ENCODE data around the gene DDX19B.
A peak's percentile ranks its signal among the peaks of the same experiment; 100 is the strongest.
"Not testable (repeated sequence)": the region's sequence is repeated elsewhere in the genome, so short reads cannot be mapped to it uniquely, and the experiment has no call there.

The DDX19B gene
- 17.6 to 20.5 reads per million in 2 donors for total RNA-seq

DNA sequence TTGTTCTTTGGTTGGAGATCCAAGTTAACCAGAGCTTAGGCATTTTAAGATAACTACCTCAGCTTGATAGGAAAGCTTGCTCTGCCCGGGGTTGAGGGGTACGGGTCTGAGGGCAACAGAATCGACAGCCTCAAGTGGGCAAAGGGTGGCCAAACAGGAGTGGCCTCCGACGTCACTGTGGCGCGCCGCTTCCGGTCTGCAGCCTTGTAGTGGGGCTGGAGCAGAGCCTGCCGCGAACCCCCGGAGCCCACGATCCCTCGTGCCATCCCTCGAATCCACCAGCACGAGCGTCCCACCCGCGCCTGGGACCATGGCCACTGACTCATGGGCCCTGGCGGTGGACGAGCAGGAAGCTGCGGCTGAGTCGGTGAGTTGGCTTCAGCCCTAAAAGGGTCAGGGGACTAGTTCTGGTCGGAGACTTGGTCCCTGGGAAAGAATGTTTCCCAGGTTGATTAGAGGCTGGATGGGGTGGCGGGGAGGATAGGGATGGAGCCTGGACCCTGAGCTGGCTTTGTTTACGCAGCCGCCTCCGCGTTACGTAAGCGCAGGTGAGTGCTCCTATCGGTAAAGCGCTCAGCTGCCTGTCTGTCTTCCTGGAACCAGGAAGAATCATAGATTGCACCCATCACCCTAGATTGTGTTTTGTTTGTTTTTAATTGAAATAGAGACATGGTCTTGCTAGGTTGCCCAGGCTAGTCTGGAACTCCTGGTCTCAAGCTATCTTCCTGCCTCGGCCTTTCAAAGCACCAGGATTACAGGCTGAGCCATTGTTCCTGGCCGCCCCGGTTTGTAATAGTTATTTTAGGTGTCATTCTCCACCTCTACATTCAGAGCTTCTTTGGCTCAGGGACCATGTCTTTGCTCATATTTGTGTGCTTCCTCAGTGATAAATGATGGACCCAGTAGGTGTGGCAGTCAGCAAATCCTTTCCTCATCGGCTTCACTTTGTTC lies at the start of gene DDX19B:
Gene DDX19B (plus strand): TSS at position 199 of the 951 bp plus-strand sequence. CDS start 112 bp downstream, at position 311.
- DNase-seq, result peak; percentile 52

DNA sequence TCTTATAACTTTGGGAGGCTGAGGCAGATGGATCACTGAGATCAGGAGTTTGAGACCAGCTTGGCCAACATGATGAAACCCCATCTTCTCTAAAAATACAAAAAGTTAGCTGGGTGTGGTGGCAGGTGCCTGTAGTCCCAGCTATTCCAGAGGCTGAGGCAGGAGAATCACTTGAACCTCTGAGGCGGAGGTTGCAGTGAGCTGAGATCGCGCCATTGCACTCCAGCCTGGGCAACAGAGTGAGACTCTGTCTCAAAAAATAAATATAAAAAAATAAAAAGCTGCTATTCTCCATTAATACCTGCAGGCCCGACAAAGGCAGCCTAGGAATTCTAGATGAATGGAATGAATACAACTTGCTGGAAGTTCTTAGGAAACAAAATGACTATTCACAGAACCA lies 49.3 kb upstream of the DDX19B start:
- DNase-seq, result not testable (repeated sequence)

DNA sequence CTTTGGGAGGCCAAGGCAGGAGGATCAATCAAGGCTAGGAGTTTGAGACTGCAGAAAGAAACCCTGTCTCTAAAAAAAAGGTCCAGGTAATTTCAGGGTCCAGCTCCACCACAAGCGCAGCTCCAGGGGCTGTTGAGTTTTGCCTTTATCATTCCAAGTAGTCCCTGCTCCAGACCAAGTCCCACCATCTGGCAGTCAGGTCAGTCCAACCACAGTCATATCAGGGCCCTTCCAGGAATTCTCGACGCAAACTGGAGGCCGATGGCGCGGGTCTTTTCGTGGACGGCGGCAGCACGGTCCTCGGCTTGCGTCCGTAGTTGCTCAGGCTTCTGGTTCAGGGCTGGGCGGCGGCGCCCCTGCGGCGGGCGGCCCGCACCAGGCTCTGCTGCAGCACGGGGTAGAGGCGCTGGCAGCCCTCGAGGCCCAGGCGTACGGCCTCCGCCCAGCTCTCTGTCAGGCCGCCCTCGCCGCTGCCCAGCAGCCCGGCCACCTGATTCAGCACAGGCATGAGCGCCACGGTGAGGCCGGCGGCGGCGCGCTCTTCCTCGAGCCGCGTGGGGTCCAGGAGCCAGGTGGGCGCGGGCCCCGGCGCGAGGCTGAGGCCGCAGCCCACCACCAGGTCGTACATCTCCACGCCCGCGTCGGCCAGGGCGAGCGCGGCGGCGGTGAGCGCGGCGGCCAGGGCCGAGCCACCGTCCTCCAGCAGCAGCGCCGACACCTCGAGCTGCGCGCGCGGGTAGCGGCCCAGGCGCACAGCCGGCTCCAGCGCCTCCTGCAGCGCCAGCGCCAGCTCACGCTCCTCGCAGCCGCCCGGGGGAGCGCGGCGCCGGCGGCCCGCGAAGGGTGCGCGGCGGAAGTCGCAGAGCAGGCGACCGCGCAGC lies 48.0 kb upstream of the DDX19B start:
- peak; percentile 53 for DNase-seq

DNA sequence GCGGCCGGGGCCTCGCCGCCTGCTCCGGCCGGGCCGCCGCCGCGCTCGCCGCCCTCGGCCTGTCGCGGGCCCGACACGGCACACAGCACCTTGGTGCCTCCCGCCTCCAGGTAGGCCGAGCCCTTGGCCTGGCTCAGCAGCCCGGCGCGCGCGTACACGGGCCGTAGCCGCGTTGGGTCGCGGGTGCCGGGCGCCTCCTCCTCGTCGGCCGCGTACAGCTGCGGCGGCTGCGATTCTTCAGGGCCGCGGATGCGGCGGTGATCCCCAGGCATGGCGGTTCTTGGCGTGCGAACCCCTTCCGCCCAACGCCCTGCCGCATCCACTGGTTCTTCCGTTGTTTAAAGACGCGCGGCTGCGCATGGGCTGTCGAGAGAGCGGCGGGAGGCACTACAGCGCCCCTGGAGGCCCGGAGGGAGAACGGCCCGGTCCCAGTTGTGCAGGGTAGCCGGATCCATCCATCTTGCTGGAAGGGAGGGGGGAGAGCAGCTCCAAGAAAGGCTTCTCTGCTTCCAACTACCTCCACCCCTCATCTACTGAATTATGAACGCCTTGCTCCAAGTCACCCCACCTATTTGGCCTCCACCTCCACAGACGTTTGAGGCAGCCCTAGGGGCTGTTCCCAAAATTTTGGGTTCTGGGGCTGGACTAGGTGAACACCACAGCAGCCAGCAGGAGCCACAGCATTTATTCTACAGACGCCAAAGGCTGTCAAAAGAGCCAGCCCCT lies 47.2 kb upstream of the DDX19B start, which contains the start of gene EXOSC6:
Gene EXOSC6 (minus strand): TSS at position 312 of the 726 bp plus-strand sequence. CDS start 40 bp downstream, at position 272.
- peak; percentile 84 for DNase-seq

DNA sequence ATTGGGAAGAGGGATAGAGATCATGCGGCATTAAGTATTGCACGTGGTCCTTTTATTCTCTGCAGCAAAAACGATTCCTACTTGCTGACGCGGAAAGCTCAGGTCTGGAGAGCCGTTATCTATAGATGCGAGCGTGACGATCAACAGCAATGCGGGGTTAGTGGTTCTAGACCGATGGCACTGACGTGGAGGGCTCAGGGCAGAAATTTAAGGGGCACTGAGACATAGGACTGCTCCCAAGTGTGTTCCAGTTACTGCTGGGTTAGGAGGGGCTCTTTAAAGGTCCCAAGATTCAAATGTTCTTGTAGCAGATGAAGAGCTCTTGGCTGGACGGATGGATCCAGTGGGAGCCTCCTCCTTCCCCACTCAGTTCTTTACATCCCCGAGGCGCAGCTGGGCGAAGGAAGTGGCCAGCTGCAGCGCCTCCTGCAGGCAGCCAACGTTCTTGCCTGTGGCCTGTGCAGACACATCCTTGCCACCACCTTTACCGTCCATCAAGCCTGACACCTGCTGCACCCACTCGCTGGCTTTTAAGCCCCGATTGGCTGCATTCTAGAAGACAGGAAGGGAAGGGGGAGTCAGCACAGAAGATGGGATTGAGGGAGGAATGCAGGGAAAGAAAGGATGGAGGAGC lies 46.5 kb upstream of the DDX19B start:
- DNase-seq, result no peak

DNA sequence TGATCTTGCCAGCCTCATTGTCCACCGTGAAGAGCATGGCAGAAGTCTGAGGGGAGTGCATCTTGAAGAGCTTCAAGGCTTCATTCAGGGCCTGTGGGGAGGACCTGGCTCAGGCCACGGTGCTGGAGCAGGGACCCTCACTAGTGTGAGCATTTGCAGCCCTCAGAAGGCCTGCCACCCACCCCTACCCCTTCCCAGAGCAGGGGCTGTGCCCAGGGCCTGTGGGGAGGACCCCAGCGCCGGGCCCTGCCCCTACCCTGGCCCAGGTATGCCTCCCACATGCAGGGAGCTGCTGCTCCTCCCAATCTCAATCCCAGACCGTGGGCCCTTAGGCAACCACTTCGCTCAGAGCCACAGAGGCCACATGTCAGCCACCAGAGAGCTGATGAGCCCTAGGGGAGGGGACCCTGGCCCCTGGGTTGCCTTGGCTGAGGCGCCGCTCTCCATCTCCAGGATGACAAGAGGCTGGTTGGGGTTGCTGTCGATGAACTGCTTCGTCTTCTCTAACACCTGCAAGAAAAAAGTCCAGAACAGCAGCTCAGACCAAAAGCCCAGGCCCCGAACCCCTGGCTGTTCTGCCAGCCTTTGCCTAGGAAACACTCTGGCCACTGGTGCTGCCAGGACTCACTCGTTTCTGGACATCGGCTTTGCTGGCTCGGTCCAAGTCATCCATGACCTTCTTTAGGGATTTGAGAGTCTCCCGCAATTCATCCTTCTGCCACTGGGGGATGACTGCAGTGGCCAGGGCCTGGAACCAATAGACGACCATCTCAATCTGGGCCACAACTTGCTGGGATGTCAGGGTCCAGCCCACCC lies 45.5 kb upstream of the DDX19B start:
- no peak for DNase-seq

DNA sequence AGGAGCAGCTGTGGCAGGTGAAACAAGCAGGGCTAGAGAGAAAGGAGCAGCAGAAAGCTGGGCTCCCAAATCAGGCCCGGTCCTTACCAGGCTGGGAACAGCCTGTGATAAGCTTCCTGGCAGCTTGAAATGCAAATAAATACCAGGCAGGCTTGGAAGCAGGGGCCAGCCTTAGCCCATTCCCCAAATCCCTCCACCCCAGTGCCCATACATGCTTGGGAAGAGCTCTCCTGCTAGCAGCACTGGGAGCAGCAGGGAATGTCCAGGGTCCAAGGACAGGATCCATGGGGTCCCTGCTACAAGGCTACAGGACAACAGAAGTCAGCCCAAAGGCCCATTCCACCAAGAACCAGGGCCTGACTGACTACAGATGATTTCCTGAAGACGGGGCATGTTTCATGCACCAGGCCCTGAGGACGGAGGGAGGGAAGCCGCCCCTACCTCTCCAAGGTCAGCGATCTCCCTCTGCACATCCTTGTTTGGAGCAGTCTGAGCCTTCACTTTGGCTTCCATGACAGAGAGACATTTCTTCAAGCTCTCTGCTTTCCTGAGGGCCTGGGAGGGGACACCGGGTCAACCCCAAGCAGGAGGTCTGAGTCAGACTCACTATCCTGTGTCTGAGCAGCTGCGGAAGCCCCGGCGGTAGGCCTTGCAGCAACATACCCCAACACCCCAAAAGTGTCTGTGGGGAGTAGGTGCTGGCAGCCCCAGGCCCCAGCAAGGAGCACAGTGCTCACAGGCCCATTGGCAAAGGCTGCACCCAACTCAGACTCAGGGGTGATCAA lies 44.6 kb upstream of the DDX19B start:
- no peak for DNase-seq

DNA sequence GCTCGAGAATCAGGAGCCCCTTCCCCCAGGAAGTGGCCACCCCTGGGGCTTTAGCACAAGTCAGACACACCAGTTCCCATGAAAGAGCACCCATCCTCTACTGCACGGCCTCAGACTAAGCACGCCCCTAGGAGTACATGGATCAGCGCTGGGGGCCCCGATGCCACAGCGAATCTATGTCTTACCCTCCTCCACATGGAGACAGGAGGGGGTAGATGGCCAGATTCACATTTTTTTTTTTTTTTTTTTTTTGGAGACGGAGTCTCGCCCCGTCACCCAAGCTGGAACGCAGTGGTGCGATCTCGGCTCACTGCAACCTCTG lies 44.1 kb upstream of the DDX19B start:
- DNase-seq, result no peak

DNA sequence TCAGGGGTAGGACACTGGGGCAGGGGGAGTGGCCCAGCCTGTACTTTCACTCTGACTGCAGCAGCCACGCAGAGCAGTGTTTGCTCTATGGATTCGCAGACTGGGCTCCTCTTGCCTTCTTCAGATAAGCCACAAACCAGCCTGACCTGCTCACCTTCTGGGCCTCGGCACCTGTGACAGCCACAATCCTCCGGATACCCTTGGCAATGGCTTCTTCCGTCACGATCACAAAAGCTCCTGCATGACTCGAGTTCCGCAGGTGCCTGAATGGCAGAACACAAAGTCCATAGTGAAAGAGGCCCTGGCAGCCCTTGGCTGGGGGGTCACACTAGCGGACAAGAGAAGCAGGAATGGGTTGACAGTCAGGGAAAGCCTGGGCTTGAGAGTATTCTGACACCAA lies 43.4 kb upstream of the DDX19B start:
- DNase-seq, result no peak

DNA sequence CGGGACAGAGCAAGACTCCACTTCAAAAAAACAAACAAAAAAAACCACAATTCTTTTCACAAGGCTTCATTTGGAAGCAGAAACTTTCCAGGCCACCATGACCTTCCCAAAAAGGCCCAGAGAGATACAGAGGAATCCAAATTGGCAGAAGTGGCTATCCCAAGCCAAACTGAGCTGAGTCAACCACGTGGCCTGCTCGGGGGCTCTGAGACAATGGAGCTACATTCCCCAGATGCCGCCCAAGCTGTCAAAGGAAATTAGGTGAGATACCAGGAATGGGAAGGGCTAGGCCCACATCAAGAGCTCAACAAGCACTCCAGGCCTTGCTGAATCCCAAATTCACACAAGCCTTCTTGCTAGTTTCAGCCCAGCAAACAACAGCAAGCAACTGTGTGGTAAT lies 41.6 kb upstream of the DDX19B start:
- no peak for DNase-seq

DNA sequence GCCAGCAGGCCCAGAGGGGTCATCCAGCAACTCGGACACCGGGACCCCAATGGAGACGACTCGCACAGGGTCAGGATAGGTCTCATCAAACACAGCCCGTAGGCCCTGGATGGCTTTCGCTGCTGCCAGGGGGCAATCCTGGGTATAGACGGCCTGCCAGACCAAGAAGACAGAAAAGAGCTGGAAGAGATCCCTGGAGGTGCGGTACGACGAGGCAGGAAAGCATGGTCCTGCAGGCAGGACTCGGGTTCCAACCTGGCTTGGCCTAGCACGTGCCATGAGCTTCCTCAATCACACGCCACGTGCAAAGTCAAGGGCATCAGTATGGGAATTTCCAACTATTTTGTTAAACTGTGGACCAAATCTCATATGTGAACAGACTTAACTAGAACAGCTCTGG lies 40.9 kb upstream of the DDX19B start:
- no peak for DNase-seq

DNA sequence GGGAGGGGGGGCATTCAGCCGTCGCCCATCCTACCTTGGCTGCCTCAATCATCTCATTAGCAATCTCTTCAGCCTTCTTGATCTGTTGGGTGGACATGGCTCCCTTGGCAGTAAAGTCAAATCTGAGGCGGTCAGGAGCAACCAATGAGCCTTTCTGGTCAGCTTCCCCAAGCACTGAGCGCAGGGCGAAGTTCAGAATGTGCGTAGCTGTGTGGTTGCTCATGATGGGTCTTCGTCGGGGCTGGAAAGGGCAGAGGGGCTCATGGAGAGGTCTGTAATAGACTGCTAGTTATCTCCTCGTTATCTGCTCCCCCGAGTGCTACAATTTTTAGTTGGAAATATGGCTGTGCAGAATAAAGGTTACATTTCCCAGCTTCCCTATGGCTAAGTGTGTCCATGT lies 40.0 kb upstream of the DDX19B start:
- DNase-seq, result no peak

DNA sequence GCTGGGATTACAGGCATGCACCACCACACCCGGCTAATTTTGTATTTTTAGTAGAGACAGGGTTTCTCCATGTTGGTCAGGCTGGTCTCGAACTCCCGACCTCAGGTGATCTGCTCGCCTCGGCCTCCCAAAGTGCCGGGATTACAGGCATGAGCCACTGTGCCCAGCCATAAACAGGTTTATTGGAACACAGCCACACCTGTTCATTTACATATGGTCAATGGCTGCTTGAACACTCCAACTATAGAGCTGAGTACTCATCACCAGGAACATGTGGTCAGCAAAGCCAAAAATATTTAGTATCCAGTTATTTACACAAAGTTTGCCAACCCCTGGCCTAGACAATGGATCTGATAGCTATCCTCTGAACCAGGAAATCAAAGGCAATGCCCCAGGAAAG lies 39.1 kb upstream of the DDX19B start:
- not testable (repeated sequence) for DNase-seq

DNA sequence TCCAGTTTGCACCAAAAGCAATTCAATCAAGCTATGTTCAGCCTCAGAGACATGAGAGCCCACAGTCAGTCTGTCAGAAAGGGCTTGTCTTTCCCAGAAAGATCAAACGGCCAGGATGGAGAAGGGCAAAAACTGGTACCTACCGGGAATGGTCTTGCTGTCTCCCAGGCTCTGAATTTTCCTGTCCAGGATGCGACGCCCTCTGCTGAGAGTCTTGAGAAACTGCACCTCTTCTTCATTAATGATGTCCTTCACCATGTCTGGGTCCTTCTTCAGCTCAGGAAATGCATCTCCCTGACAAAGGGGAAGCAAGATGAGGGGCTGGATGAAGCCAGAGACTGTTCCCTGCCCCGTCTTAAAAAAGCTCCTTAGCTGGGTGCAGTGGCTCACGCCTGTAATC lies 31.5 kb upstream of the DDX19B start:
- no peak for DNase-seq

DNA sequence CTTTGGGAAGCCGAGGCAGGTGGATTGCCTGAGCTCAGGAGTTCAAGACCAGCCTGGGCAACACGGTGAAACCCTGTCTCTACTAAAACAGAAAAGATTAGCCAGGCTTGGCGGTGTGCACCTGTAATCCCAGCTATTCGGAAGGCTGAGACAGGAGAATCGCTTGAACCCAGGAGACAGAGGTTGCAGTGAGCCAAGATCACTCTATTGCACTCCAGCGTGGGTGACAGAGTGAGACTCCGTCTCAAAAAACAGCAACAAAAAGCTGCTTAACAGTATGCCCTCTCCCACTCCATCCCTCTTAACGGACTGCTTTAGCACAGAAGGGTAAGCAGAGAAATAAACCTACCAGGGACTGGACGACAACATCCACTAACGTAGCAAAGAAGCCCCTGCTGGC lies 31.1 kb upstream of the DDX19B start:
- not testable (repeated sequence) for DNase-seq

DNA sequence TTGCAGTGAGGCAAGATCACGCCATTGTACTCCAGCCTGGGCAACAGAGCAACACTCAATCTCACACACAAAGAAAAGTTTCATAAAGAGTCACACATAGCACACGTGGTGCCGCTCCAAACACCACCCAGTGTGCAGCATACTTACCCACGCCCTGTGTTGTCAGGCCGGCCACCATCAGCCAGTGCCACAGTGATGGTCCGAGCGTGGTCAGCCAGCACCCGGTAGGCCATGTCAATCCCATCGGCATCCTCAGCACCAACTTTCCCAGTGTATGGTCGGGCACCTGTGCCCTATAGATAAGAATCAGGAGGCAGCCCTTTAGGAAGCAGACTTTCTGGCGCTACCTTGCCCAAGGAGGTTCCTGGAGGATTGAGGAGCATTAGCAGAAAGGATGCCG lies 29.5 kb upstream of the DDX19B start:
- no peak for DNase-seq

DNA sequence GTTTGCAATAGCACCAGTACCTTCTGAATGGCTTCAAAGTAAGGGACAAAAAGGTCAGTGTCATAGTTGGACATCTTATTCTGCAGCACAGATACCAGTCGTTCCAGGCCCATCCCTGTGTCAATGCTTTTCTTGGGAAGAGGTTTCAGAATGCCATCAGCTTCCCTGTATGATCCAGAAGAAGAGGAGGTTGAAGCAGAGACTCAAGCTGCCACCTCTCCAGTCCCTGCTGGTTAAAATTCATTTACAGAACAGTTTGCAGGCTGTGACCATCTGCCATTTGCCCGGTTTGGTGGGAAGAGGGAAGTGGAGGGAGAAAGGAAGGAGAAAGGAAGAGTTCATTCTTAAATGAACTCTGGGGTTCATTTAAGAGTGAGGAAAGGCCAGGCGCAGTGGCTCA lies 28.8 kb upstream of the DDX19B start:
- no peak for DNase-seq

DNA sequence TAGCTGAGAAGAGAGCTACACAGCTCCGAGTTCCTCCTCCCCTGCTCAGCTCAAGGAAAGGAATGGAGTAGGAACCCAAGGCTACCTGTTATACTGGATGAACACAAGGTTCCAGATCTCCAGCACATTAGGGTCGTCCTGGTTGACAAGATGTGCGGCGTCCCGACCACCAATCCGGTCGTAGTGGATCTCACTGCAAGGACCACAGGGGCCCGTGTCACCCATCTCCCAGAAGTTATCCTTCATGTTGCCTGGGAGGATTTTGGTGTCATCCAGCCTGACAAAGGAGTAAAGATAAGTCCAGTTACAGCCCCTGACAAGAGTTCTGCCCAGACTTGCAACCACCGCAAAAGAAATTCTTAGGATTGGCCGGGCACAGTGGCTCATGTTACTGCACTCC lies 27.3 kb upstream of the DDX19B start:
- no peak for DNase-seq

DNA sequence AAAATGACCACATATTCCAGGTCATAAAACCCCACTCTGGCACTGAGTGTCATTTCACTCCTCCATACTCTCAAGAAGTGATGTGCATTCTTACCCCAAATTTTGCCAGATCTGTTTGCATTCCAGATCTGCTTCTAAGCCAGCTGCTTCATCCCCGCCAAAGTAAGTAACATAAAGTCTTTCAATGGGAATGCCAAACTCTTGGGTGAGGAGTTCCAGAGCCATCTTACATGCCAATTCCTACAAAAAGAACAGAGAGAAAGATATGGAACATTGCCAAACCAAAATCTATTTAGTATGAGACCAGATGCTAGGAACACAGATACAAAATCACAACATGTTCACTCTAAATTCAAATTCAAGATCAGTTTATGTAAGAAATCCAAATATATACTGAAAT lies 22.6 kb upstream of the DDX19B start:
- no peak for DNase-seq

DNA sequence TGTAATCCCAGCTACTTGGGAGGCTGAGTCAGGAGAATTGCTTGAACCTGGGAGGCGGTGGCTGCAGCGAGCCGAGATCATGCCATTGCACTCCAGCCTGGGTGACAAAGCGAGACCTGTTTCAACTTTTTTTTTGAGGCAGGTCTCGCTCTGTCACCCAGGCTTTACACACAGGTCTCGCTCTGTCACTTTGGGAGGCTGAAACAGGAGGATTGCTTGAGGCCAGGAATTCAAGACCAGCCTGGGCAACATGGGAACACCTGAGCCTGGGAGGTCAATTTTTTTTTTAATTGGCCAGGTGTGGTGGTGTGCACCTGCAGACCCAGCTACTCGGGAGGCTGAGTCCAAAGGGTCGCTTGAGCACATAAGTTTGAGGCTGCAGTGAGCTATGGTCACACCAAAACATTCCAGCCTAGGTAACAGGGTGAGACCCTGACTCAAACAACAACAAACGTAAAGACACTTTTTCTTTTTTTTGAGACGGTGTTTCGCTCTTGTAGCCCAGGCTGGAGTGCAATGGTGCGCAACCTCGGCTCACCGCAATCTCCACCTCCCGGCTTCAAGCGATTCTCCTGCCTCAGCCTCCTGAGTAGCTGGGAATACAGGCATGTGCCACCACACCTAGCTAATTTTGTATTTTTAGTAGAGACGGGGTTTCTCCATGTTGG lies 11.5 kb upstream of the DDX19B start:
- DNase-seq, result not testable (repeated sequence)

Measured in activated gamma-delta T cell (primary cell).